ENCODE measurements around the gene WDR20.

The WDR20 gene

GRCh38 chr14:102177161-102177560 lies 37.5 kb downstream of the WDR20 start:
- H3K4me3 ChIP-seq (ENCODE audit: low read depth in 1 of 2, low read length in 2 of 2), result no peak overlapping the region
- no peak overlapping the region for H3K9ac ChIP-seq (ENCODE audit: low read length)
- H3K36me3 ChIP-seq (ENCODE audit: insufficient read depth, low read length), result no peaks in the 10 kb centered on the region
- no peak overlapping the region for H3K27ac ChIP-seq (ENCODE audit: low read depth, low read length)
- no peaks in the 10 kb centered on the region for H3K9me3 ChIP-seq (ENCODE audit: low read length)
- no peaks in the 10 kb centered on the region for H3K27me3 ChIP-seq (ENCODE audit: control insufficient read depth in 1 of 2, insufficient read depth in 2 of 2, low read length in 2 of 2)
- H3K4me1 ChIP-seq (ENCODE audit: insufficient read depth, low read length), result peaks cover 6% of the 10 kb centered on the region

GRCh38 chr14:102178806-102179205 lies 39.1 kb downstream of the WDR20 start:
- Histone ChIP-seq H3K4me3 (ENCODE audit: low read depth in 1 of 2, low read length in 2 of 2) (no peak overlapping the region), H3K27ac (ENCODE audit: low read depth, low read length) (no peak overlapping the region), H3K27me3 (ENCODE audit: control insufficient read depth in 1 of 2, insufficient read depth in 2 of 2, low read length in 2 of 2) (no peaks in the 10 kb centered on the region), H3K9me3 (ENCODE audit: low read length) (no peaks in the 10 kb centered on the region), H3K36me3 (ENCODE audit: insufficient read depth, low read length) (no peaks in the 10 kb centered on the region), H3K4me1 (ENCODE audit: insufficient read depth, low read length) (peaks cover 18% of the 10 kb centered on the region), H3K9ac (ENCODE audit: low read length) (no peak overlapping the region)

- Histone ChIP-seq H3K4me1 (ENCODE audit: insufficient read depth, low read length) (peaks cover 18% of the 10 kb centered on the region), H3K27me3 (ENCODE audit: control insufficient read depth in 1 of 2, insufficient read depth in 2 of 2, low read length in 2 of 2) (no peaks in the 10 kb centered on the region), H3K27ac (ENCODE audit: low read depth, low read length) (no peak overlapping the region), H3K4me3 (ENCODE audit: low read depth in 1 of 2, low read length in 2 of 2) (no peak overlapping the region), H3K36me3 (ENCODE audit: insufficient read depth, low read length) (no peaks in the 10 kb centered on the region), H3K9me3 (ENCODE audit: low read length) (no peaks in the 10 kb centered on the region), H3K9ac (ENCODE audit: low read length) (no peak overlapping the region)
Measured at GRCh38 chr14:102180248-102180998, 40.7 kb downstream of the WDR20 start.

DNA sequence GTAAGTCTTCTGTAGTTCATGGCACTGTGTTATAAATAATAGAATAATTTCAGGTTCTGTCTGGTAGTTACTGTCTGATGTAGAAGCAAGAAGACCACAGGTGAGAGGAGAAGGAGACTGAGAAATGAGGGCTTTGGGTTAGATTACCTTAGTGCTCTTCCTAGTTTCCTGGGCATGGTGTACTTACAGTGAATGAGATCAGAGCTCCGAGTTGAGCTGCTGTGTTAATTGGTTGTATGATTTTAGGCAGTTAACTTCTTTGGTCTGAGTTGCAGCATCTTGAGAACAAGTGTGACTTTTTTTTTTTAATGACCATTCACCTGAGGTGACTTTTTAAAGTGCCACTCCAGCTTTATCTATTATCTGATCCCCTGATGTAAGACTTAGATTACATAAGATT lies 41.5 kb downstream of the WDR20 start:
- Histone ChIP-seq H3K27ac (ENCODE audit: low read depth, low read length) (no peak overlapping the region), H3K4me1 (ENCODE audit: insufficient read depth, low read length) (peaks cover 18% of the 10 kb centered on the region), H3K9me3 (ENCODE audit: low read length) (no peaks in the 10 kb centered on the region), H3K9ac (ENCODE audit: low read length) (no peak overlapping the region), H3K36me3 (ENCODE audit: insufficient read depth, low read length) (no peaks in the 10 kb centered on the region), H3K4me3 (ENCODE audit: low read depth in 1 of 2, low read length in 2 of 2) (no peak overlapping the region), H3K27me3 (ENCODE audit: control insufficient read depth in 1 of 2, insufficient read depth in 2 of 2, low read length in 2 of 2) (no peaks in the 10 kb centered on the region)

DNA sequence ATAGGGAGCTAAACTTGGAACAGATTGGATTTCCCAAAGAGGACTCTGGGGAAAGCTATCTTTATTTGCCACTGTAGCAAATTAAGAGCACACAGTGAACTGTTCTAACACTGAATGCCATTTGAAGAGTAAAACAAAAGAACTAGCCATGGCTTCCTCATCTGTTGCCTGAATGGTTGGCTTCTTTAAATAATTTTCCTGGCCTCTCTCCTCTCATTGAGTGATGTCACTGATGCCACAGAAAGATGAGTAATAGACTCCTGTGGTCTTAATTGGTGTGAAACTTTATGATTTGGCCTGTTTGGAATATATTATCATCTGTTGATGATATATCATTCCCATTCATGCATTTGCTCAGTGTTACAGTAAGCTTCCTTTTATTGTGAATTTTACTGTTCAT lies 42.5 kb downstream of the WDR20 start:
- no peaks in the 10 kb centered on the region for H3K27me3 ChIP-seq (ENCODE audit: control insufficient read depth in 1 of 2, insufficient read depth in 2 of 2, low read length in 2 of 2)
- H3K4me1 ChIP-seq (ENCODE audit: insufficient read depth, low read length), result peaks cover 23% of the 10 kb centered on the region
- H3K4me3 ChIP-seq (ENCODE audit: low read depth in 1 of 2, low read length in 2 of 2), result no peak overlapping the region
- H3K36me3 ChIP-seq (ENCODE audit: insufficient read depth, low read length), result no peaks in the 10 kb centered on the region
- H3K9me3 ChIP-seq (ENCODE audit: low read length), result no peaks in the 10 kb centered on the region
- no peak overlapping the region for H3K27ac ChIP-seq (ENCODE audit: low read depth, low read length)
- H3K9ac ChIP-seq (ENCODE audit: low read length), result no peak overlapping the region

DNA sequence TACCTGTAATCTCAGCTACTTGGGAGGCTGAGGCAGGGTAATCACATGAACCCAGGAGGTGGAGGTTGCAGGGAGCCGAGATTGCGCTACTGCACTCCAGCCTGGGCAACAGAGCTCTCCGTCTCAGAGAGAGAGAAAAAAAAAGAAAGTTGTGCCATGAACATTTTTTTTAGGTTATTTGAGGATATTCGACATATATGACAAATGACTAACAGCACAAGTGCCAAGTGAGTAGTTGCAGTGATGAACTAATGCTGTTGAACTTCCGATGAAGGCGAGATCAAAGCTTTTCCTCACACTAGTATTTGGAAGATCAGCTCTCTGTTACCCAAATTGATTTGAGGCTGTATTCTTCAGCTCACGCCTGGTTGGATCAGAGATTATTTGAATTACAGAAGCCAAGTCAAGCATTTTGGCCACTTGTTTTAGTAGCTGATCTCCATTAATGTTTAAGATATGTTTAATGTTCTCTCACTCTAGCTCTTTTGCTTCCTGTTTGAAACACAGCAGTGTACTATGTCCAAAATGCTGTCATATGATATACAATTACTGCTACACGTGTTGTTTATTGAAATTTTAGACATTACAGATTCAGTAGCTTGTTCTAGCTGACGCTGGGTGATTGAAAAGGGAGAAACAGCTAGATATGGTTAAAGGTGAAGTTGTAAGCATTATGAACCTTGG lies 43.4 kb downstream of the WDR20 start:
- Histone ChIP-seq H3K9ac (ENCODE audit: low read length) (no peak overlapping the region), H3K27me3 (ENCODE audit: control insufficient read depth in 1 of 2, insufficient read depth in 2 of 2, low read length in 2 of 2) (no peaks in the 10 kb centered on the region), H3K9me3 (ENCODE audit: low read length) (no peaks in the 10 kb centered on the region), H3K4me1 (ENCODE audit: insufficient read depth, low read length) (peaks cover 30% of the 10 kb centered on the region), H3K4me3 (ENCODE audit: low read depth in 1 of 2, low read length in 2 of 2) (no peak overlapping the region), H3K27ac (ENCODE audit: low read depth, low read length) (no peak overlapping the region), H3K36me3 (ENCODE audit: insufficient read depth, low read length) (no peaks in the 10 kb centered on the region)

DNA sequence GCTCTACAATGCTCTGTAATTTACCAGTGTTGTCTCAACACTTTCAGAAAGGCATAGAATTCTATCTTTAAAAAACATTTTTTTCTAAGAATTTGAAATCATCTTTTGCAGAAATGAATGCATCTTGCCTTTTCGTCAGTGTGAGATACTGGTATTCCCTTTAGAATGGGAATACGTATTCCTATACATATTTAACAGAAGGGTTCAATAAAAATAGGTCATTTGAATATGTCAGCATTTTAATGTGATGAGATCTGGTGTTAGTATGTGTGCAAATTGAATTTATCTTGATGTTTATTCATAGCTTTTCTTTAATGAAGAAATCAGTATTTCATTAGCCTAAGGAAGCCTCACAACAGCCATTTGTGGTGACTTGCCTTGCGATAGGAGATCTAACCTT lies 44.2 kb downstream of the WDR20 start:
- H3K27me3 ChIP-seq (ENCODE audit: control insufficient read depth in 1 of 2, insufficient read depth in 2 of 2, low read length in 2 of 2), result no peaks in the 10 kb centered on the region
- H3K4me3 ChIP-seq (ENCODE audit: low read depth in 1 of 2, low read length in 2 of 2), result no peak overlapping the region
- H3K9me3 ChIP-seq (ENCODE audit: low read length), result no peaks in the 10 kb centered on the region
- H3K27ac ChIP-seq (ENCODE audit: low read depth, low read length), result no peak overlapping the region
- H3K4me1 ChIP-seq (ENCODE audit: insufficient read depth, low read length), result peaks cover 30% of the 10 kb centered on the region
- no peak overlapping the region for H3K9ac ChIP-seq (ENCODE audit: low read length)
- no peaks in the 10 kb centered on the region for H3K36me3 ChIP-seq (ENCODE audit: insufficient read depth, low read length)

- H3K4me1 ChIP-seq (ENCODE audit: insufficient read depth, low read length), result peaks cover 30% of the 10 kb centered on the region
- no peak overlapping the region for H3K4me3 ChIP-seq (ENCODE audit: low read depth in 1 of 2, low read length in 2 of 2)
- H3K27ac ChIP-seq (ENCODE audit: low read depth, low read length), result no peak overlapping the region
- H3K36me3 ChIP-seq (ENCODE audit: insufficient read depth, low read length), result no peaks in the 10 kb centered on the region
- H3K9me3 ChIP-seq (ENCODE audit: low read length), result no peaks in the 10 kb centered on the region
- H3K27me3 ChIP-seq (ENCODE audit: control insufficient read depth in 1 of 2, insufficient read depth in 2 of 2, low read length in 2 of 2), result no peaks in the 10 kb centered on the region
- no peak overlapping the region for H3K9ac ChIP-seq (ENCODE audit: low read length)
Measured at GRCh38 chr14:102184316-102185035, 44.8 kb downstream of the WDR20 start.

GRCh38 chr14:102185360-102185759 lies 45.7 kb downstream of the WDR20 start:
- no peaks in the 10 kb centered on the region for H3K27me3 ChIP-seq (ENCODE audit: control insufficient read depth in 1 of 2, insufficient read depth in 2 of 2, low read length in 2 of 2)
- H3K4me1 ChIP-seq (ENCODE audit: insufficient read depth, low read length), result peaks cover 30% of the 10 kb centered on the region
- no peaks in the 10 kb centered on the region for H3K36me3 ChIP-seq (ENCODE audit: insufficient read depth, low read length)
- no peak overlapping the region for H3K27ac ChIP-seq (ENCODE audit: low read depth, low read length)
- H3K9ac ChIP-seq (ENCODE audit: low read length), result no peak overlapping the region
- H3K4me3 ChIP-seq (ENCODE audit: low read depth in 1 of 2, low read length in 2 of 2), result no peak overlapping the region
- H3K9me3 ChIP-seq (ENCODE audit: low read length), result no peaks in the 10 kb centered on the region

GRCh38 chr14:102187044-102187443 lies 47.3 kb downstream of the WDR20 start:
- no peak overlapping the region for H3K4me3 ChIP-seq (ENCODE audit: low read depth in 1 of 2, low read length in 2 of 2)
- no peak overlapping the region for H3K9ac ChIP-seq (ENCODE audit: low read length)
- no peak overlapping the region for H3K27ac ChIP-seq (ENCODE audit: low read depth, low read length)
- no peaks in the 10 kb centered on the region for H3K27me3 ChIP-seq (ENCODE audit: control insufficient read depth in 1 of 2, insufficient read depth in 2 of 2, low read length in 2 of 2)
- peaks cover 24% of the 10 kb centered on the region for H3K4me1 ChIP-seq (ENCODE audit: insufficient read depth, low read length)
- no peaks in the 10 kb centered on the region for H3K9me3 ChIP-seq (ENCODE audit: low read length)
- H3K36me3 ChIP-seq (ENCODE audit: insufficient read depth, low read length), result no peaks in the 10 kb centered on the region

GRCh38 chr14:102187568-102188001 lies 47.9 kb downstream of the WDR20 start:
- Histone ChIP-seq H3K4me1 (ENCODE audit: insufficient read depth, low read length) (peaks cover 24% of the 10 kb centered on the region), H3K4me3 (ENCODE audit: low read depth in 1 of 2, low read length in 2 of 2) (no peak overlapping the region), H3K36me3 (ENCODE audit: insufficient read depth, low read length) (no peaks in the 10 kb centered on the region), H3K27ac (ENCODE audit: low read depth, low read length) (no peak overlapping the region), H3K9ac (ENCODE audit: low read length) (no peak overlapping the region), H3K9me3 (ENCODE audit: low read length) (no peaks in the 10 kb centered on the region), H3K27me3 (ENCODE audit: control insufficient read depth in 1 of 2, insufficient read depth in 2 of 2, low read length in 2 of 2) (no peaks in the 10 kb centered on the region)

Data from muscle layer of colon (tissue), 2 donors.